Stomach (tissue), 9 donors: ENCODE measurements around the gene LPCAT4. TPM values are rescaled to one million over a fixed set of nuclear protein-coding genes. Genes with fewer than 3 reads are reported as not detected.

Experiments
- DNase-seq, 2 donors: peaks; one replicate each; pipeline versions ENCODE4 v3.0.0 to v3.0.0-alpha.2; 2013 to 2019
- H3K27ac ChIP-seq, 5 donors: fragments of 200-600 bp in 4 of 5; sonication (generic) in 4 of 5; one replicate each; pipeline ENCODE4 v1.5.1; 2013 to 2019; ENCODE audit warnings: mild to moderate bottlenecking in 1 of 5, moderate library complexity in 1 of 5
- H3K27me3 ChIP-seq, 3 donors: fragments of 200-600 bp; sonication (generic); one replicate each; pipeline ENCODE4 v1.5.1; 2017 to 2019; ENCODE audit warnings: mixed run types in 1 of 3
- H3K36me3 ChIP-seq, 4 donors: fragments of 200-600 bp; sonication (generic); 1 replicate in 3 of 4; 2 replicates in 1 of 4; pipeline ENCODE4 v1.5.1; 2016 to 2019
- H3K4me1 ChIP-seq, 4 donors: fragments of 200-600 bp; sonication (generic); one replicate each; pipeline ENCODE4 v1.5.1; 2016 to 2019
- H3K4me3 ChIP-seq, 4 donors: fragments of 200-600 bp; sonication (generic) in 3 of 4; one replicate each; pipeline ENCODE4 v1.5.1; 2016 to 2019; ENCODE audit warnings: mild to moderate bottlenecking in 1 of 4
- H3K9me3 ChIP-seq, 4 donors: fragments of 200-600 bp; sonication (generic); one replicate each; pipeline ENCODE4 v1.5.1; 2016 to 2019
- CTCF ChIP-seq, 7 experiments: fragments of 450-650 bp in 4 of 7; fragments of 200-600 bp in 3 of 7; sonication (generic) in 3 of 7; IDR thresholded peaks; one replicate each; pipeline ENCODE4 v1.5.1; 2016 to 2019; ENCODE audit warnings: antibody characterized with exemption in 7 of 7, control low read depth in 2 of 7, mild to moderate bottlenecking in 1 of 7
- EP300 ChIP-seq: sonication (generic); formaldehyde crosslinking; IDR thresholded peaks from one replicate; pipeline ENCODE4 v1.6.1; 2017; ENCODE audit warnings: antibody characterized with exemption
- POLR2A ChIP-seq, 4 donors: fragments of 450-650 bp; IDR thresholded peaks; one replicate each; pipeline ENCODE4 v1.6.1; 2016; ENCODE audit warnings: antibody characterized with exemption in 4 of 4, control low read depth in 2 of 4, mild to moderate bottlenecking in 1 of 4, moderate library complexity in 1 of 4
- POLR2AphosphoS5 ChIP-seq, 3 donors: sonication (generic); formaldehyde crosslinking; IDR thresholded peaks; one replicate each; pipeline ENCODE4 v1.6.1; 2016; ENCODE audit warnings: antibody characterized with exemption in 3 of 3
- WGBS, 5 donors: extraction: QIAGEN DNeasy Blood & Tissue Kit in 3 of 5; methylation state at CpG; one replicate each; pipeline versions ENCODE4 v1.1.5 to v1.1.7; 2013 to 2018; 5-methylcytosine and 5-hydroxymethylcytosine counted together
- intact Hi-C: fragments of 100-400 bp; cut with DNase I; formaldehyde crosslinking; loops from one replicate; pipeline ENCODE4 v1.15.1; 2023; ENCODE audit warnings: low total_unique reads
- polyA plus RNA-seq, 3 donors: library from polyadenylated mRNA; stranded (reverse); fragments of 200-250 nt; gene quantifications; one replicate each; pipeline ENCODE4 v1.2.3, GENCODE V29; 2013
- total RNA-seq, 5 donors: library from RNA; depleted of rRNA; stranded (reverse); fragments of >200 nt; gene quantifications; one replicate each; pipeline versions ENCODE4 v1.1.0 to v1.2.3, GENCODE V29; 2014 to 2016
- donor health status: healthy with polysubstance abuse.
- donor health status: Bipolar disorder and iron deficiency.
- donor health status: healthy.

The LPCAT4 gene
- total and polyA plus RNA-seq, 8 donors = 11.6 to 206 (median 65.1) TPM

- intact Hi-C loops = no loop called here
- Histone ChIP-seq H3K4me3 (peak overlapping the region; percentile 82 to 94 (median 89)), H3K27me3 (no peaks in the 10 kb centered on the region), H3K9me3 (no peaks in the 10 kb centered on the region), H3K27ac (peak overlapping the region; percentile 90 to 96 (median 95)), H3K36me3 (peaks cover 0 to 21% (median 17%) of the 10 kb centered on the region in 4 donors), H3K4me1 (peaks cover 20 to 69% (median 43%) of the 10 kb centered on the region in 4 donors)
- TF ChIP-seq CTCF (IDR thresholded peaks at IDR 0.05) (no peak), POLR2AphosphoS5 (IDR thresholded peaks at IDR 0.05) (no peak), EP300 (no peak), POLR2A (IDR thresholded peaks at IDR 0.05) (no peak)
- no peak for DNase-seq
- 77 to 85% (median 83%) methylated on average over 16 of the region's 16 CpGs for WGBS, 5 donors
Observed at GRCh38 chr15:34336231-34336990, 30.6 kb downstream of the LPCAT4 start.

- Histone ChIP-seq H3K4me3 (peak overlapping the region in 3 of 4 donors; percentile 2 to 89 (median 11)), H3K27ac (peak overlapping the region in 4 of 5 donors; percentile 90 to 96 (median 94)), H3K4me1 (peaks cover 19 to 66% (median 34%) of the 10 kb centered on the region in 4 donors), H3K9me3 (no peaks in the 10 kb centered on the region), H3K27me3 (no peaks in the 10 kb centered on the region), H3K36me3 (peaks cover 0 to 12% (median 7%) of the 10 kb centered on the region in 4 donors)
- intact Hi-C loops = no loop called here
- DNase-seq = no peak
- 64 to 77% (median 72%) methylated on average over 3 of the region's 3 CpGs for WGBS, 5 donors
- TF ChIP-seq EP300 = no peak
- TF ChIP-seq POLR2A (IDR thresholded peaks at IDR 0.05) = no peak
- TF ChIP-seq POLR2AphosphoS5 (IDR thresholded peaks at IDR 0.05) = no peak
- TF ChIP-seq CTCF (IDR thresholded peaks at IDR 0.05) = no peak
Observed at GRCh38 chr15:34335176-34336032, 31.6 kb downstream of the LPCAT4 start.

DNA sequence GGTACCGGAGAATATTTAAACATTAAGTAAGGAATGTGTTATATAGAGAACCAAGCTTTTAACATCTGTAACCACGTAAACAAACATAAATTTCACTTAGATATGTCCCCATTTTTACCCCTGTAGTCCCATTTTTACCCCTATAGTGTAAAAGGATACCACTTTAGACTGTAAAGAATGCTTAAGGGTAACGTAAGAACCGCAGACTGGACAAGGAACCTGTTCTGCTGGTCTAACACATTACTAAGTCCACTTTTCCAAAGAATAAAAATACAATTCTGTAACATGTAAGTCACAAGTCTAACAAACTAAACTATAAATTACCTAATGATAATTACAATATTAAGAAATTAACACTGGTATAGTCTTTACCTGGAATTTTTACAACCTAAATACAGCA, 32.3 kb downstream of the LPCAT4 start:
- DNase-seq = peak in 1 of 2 donors; percentile 60
- H3K4me3 ChIP-seq = peak overlapping the region in 2 of 4 donors; percentile 2 to 89
- TF ChIP-seq EP300 (no peak), CTCF (IDR thresholded peaks at IDR 0.05) (no peak), POLR2A (IDR thresholded peaks at IDR 0.05) (no peak), POLR2AphosphoS5 (IDR thresholded peaks at IDR 0.05) (no peak)
- H3K9me3 ChIP-seq = no peaks in the 10 kb centered on the region
- H3K4me1 ChIP-seq = peaks cover 19 to 59% (median 31%) of the 10 kb centered on the region in 4 donors
- H3K36me3 ChIP-seq = peaks cover 0 to 6% (median 3%) of the 10 kb centered on the region in 4 donors
- intact Hi-C loops = no loop called here
- peak overlapping the region in 3 of 5 donors; percentile 39 to 96 (median 95) for H3K27ac ChIP-seq
- no peaks in the 10 kb centered on the region for H3K27me3 ChIP-seq
- 28 to 41% (median 35%) methylated on average over 4 of the region's 4 CpGs for WGBS, 5 donors

DNA sequence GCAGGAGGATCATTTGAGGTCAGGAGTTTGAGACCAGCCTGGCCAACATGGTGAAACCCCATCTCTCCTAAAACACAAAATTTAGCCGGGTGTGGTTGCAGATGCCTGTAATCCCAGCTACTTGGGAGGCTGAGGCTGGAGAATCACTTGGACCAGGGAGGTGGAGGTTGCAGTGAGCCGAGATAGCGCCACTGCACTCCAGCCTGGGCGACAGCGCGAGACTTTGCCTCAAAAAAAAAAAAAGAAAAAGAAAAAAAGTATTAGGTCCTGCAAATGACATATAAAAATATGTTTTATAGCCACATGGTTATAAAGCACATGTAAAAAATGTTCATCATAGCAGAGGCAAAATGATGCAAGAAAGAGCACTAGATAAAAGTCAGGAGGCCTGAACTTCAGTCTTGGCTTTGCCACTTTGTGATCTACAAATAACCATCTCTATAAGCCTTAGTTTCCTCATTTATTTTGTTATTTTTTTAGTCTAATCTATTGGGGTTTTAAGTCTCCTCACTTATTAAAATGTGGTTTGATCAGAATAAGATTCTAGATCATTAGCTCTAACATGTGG, 34.4 kb downstream of the LPCAT4 start:
- Histone ChIP-seq H3K9me3 (no peaks in the 10 kb centered on the region), H3K4me1 (peaks cover 14 to 47% (median 21%) of the 10 kb centered on the region in 4 donors), H3K27me3 (no peaks in the 10 kb centered on the region), H3K27ac (no peak overlapping the region), H3K36me3 (peaks cover 0 to 6% (median 0%) of the 10 kb centered on the region in 4 donors), H3K4me3 (no peak overlapping the region)
- DNase-seq = no peak
- WGBS, 5 donors = 94 to 98% (median 96%) methylated on average over 6 of the region's 6 CpGs
- intact Hi-C loops = no loop called here
- TF ChIP-seq POLR2A (IDR thresholded peaks at IDR 0.05) (no peak), EP300 (no peak), POLR2AphosphoS5 (IDR thresholded peaks at IDR 0.05) (no peak), CTCF (IDR thresholded peaks at IDR 0.05) (no peak)
